Stimulated activated memory B cell treated with anti-CD40 and anti-IgM and Interleukin-4, amounts not matched to agents 10 μg/mL and 1 μg/mL and 100 μg/mL, for 72 hours (primary cell): ENCODE results near the gene PODXL2.
A peak's percentile ranks its signal among the peaks of the same experiment; 100 is the strongest.

Experiments
- ATAC-seq: fragments of 150-1000 bp; cut with Tn5 transposase; 2 replicates; pipeline ENCODE4 v1.10.0; 2021
- H3K27ac Mint-ChIP-seq: one replicate; pipeline ENCODE4 v1.8.0; 2022; ENCODE audit warnings: mild to moderate bottlenecking, mixed read lengths
- H3K27me3 Mint-ChIP-seq: one replicate; pipeline ENCODE4 v1.8.0; 2022; ENCODE audit warnings: mixed read lengths
- H3K36me3 Mint-ChIP-seq: one replicate; pipeline ENCODE4 v1.8.0; 2022; ENCODE audit warnings: mixed read lengths
- H3K4me1 Mint-ChIP-seq: one replicate; pipeline ENCODE4 v1.8.0; 2022; ENCODE audit warnings: mixed read lengths
- H3K4me3 Mint-ChIP-seq: one replicate; pipeline ENCODE4 v1.8.0; 2022; ENCODE audit warnings: mild to moderate bottlenecking, moderate library complexity, mixed read lengths
- H3K9me3 Mint-ChIP-seq: one replicate; pipeline ENCODE4 v1.8.0; 2022; ENCODE audit warnings: mixed read lengths

The PODXL2 gene

DNA sequence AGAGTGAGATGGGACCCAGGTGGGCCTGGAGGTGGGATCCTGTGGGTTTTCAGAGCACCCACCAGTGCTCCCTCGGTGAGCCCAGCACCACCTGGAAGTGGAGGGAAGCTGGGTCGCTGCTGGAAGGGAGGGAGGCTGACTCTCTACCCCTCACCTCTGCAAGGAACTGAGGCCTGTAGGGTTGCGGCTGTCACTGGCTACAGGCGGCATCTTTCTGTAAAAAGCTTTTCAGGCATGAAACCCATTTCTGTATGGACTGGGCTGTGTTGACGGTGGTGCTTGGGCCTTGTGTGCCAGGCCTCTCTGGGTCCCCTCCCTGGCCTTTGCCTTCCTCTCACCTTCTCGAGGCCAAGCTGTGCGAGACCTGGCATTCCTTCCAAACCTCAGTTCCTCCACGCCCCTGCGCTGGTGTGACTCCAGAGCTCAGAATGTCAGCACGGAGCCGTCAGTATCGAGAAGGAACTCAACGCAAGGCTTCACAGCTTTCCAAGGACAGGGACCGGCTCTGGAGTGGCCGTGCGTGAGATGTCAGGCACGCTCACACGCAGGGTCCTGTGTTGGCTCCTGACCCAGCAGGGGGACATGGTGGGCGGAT, 60.4 kb downstream of the PODXL2 start:
- Mint-ChIP-seq H3K4me3 (no peak overlapping the region), H3K27me3 (no peaks in the 10 kb centered on the region)

DNA sequence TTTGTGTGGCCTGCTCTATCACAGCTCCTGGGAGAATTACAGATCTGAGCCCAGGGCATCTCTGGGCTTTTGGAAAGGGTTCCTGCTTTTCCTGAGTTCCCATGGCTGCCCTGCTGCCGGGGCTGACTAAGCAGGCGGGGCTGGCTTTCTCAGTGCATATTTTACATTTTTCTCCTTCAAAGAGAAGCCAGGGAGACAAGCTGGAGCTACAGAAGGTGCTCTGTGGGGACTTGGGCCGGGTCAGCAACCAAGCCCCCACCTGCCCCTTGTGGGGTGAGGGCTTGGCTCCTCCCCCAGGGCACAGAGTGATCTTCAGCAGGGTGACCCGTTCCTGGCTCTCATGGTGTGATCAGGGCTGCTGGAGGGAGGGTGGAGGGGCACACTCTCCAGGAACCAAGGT, 61.1 kb downstream of the PODXL2 start:
- Mint-ChIP-seq H3K4me1 (peaks cover 29% of the 10 kb centered on the region), H3K27me3 (no peaks in the 10 kb centered on the region), H3K27ac (no peak overlapping the region), H3K36me3 (peaks cover 32% of the 10 kb centered on the region), H3K9me3 (no peaks in the 10 kb centered on the region), H3K4me3 (no peak overlapping the region)
- ATAC-seq, result no peak

More for the DNA sequence above, 60.4 kb downstream of the PODXL2 start:
- H3K36me3 Mint-ChIP-seq, result peaks cover 26% of the 10 kb centered on the region
- no peaks in the 10 kb centered on the region for H3K9me3 Mint-ChIP-seq
- ATAC-seq, result no peak
- H3K27ac Mint-ChIP-seq, result no peak overlapping the region
- H3K4me1 Mint-ChIP-seq, result peaks cover 25% of the 10 kb centered on the region

DNA sequence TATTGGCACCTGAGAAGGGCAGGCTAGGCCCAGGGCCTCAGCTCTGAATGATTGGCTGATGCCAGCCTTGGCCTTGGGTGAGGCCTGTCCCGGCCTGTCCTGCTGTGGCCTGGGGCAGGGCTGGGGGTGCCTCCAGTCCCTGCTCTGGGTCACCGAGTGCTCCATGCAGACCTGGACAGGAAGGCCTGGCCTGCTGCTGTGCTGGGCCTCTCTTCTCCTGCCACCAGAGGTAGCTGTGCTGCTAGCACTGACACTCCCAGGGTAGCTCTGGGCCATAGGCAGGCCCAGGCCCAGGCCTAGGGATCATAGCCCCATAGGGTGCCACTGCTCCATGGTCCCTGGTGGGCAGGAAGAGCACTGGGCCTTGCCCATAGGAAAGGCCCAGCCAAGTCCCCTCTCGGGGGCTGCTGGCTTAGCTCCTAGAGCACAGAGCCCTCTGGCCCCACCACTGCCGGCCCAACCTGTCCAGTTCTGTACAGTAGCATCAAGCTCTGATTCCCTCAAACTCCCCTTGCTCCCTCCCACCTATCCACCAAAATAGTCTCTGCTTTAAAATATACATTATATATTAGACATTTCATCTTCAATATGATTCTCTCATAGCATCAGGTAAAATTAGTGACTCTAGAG, 62.0 kb downstream of the PODXL2 start:
- Mint-ChIP-seq H3K27me3 (no peaks in the 10 kb centered on the region), H3K4me1 (peaks cover 31% of the 10 kb centered on the region), H3K36me3 (peaks cover 32% of the 10 kb centered on the region), H3K4me3 (no peak overlapping the region), H3K27ac (no peak overlapping the region), H3K9me3 (no peaks in the 10 kb centered on the region)
- peak; percentile 65 for ATAC-seq

DNA sequence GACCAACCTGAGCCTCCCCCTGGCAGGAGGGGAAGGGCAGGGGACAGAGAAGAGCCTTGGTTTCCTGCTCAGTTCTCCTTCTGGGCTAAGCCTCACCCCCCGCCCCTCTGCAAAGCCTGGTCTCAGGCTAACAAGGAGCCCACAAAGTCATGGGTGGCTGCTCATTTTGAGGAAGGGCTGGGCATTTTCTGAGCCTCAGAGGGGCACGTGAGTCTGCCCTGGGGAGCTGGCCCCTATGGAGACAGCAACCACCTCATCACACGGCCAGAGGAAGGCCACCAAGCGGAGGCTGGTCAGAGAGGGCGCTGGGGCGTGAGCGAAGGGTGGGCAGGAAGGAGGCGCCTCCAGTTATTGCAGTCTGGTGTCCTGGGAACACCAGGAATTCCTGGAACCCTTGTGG, 62.5 kb downstream of the PODXL2 start:
- peak; percentile 60 for ATAC-seq
- Mint-ChIP-seq H3K27me3 (no peaks in the 10 kb centered on the region), H3K9me3 (no peaks in the 10 kb centered on the region), H3K27ac (no peak overlapping the region), H3K36me3 (peaks cover 32% of the 10 kb centered on the region), H3K4me3 (no peak overlapping the region), H3K4me1 (peaks cover 36% of the 10 kb centered on the region)

DNA sequence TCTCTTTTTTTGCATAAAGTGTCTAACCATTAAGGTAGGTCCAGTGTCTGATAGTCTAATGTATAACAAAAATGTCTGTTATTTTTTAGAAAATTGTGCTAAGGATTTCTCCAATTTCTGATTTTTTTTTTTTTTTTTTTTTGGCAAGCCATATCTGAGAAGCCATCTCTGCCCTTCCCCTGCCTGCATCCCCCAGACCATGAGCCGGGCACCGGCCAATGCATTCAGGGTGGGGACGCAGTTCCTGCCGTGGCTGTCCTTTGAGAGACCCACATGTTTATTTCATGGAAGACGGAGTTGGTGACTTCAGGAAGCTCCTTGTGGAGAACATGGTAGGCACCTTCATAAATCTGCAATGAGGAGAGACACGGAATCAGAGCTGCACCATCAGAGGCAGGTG, 63.0 kb downstream of the PODXL2 start:
- Mint-ChIP-seq H3K36me3 (peaks cover 32% of the 10 kb centered on the region), H3K4me1 (peaks cover 41% of the 10 kb centered on the region), H3K4me3 (no peak overlapping the region), H3K27ac (no peak overlapping the region), H3K27me3 (no peaks in the 10 kb centered on the region), H3K9me3 (no peaks in the 10 kb centered on the region)
- ATAC-seq, result no peak

DNA sequence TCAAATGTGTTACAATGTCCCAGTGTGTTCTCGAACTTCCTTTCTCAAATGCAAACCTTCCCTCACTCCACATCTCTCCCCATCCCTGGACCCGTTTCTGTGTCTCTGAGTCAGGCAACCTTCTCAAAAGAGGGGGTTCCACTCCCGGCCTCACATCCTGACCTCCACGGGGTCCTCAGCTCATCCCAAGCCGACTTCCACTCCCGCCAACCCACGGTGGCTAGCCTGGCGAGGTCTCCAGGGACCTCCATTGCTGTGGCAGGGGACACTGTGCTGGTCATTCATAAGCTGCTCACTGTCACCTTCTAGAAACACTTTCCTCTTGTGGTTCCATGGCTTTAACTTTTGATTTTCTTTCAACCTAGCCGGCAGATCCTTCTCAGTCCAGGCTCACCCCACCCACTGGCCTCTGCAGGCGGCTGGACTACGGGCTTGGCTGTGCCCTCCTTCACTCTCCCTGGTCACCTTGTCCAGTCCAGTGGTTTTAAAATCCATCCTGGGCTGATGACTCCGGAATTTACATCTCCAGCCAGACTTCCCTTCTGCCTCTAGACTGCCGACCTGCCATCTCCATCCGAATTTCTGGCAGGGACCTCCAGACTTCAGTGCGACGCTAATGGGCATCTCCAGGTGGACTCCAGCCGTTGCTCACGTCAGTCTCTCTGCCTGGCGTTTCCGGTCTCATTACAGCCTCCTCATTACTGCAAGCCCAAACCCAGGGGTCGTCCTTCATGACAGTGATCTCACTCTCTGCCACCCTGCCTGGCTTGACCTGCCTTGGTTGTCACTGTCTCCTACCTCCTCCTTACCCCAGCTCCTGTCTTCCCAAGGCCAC, 63.7 kb downstream of the PODXL2 start:
- no peak for ATAC-seq
- peak overlapping the region; percentile 10 for H3K27ac Mint-ChIP-seq
- H3K9me3 Mint-ChIP-seq, result no peaks in the 10 kb centered on the region
- H3K4me1 Mint-ChIP-seq, result peaks cover 47% of the 10 kb centered on the region
- peaks cover 33% of the 10 kb centered on the region for H3K36me3 Mint-ChIP-seq
- no peaks in the 10 kb centered on the region for H3K27me3 Mint-ChIP-seq
- no peak overlapping the region for H3K4me3 Mint-ChIP-seq

DNA sequence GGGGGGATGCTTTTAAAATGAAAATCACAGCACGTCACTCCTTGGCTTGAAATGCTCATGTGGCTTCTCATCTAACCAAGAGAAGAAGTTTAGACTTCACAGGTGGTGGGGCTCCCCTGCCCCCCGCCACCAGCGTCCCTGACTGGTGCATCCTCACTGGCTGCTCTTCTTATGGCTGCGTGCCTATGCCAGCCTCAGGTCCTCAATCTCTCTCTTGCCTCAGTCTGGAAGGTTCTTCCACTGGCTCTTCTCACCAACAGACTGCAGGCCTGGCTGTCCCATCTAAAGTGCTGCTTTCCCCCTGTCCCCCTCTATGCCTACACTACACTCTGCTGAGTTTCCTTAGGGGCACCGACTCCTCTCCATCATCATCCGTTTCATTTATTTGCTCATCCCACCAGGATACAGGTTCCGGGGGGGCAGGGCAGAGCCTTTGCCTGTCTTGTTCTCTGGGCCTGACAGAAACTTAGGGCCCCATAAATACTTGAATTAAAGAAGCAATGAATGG, 64.4 kb downstream of the PODXL2 start:
- H3K36me3 Mint-ChIP-seq, result peaks cover 39% of the 10 kb centered on the region
- no peaks in the 10 kb centered on the region for H3K9me3 Mint-ChIP-seq
- ATAC-seq, result no peak
- peaks cover 53% of the 10 kb centered on the region for H3K4me1 Mint-ChIP-seq
- no peaks in the 10 kb centered on the region for H3K27me3 Mint-ChIP-seq
- no peak overlapping the region for H3K4me3 Mint-ChIP-seq
- H3K27ac Mint-ChIP-seq, result peak overlapping the region; percentile 10

DNA sequence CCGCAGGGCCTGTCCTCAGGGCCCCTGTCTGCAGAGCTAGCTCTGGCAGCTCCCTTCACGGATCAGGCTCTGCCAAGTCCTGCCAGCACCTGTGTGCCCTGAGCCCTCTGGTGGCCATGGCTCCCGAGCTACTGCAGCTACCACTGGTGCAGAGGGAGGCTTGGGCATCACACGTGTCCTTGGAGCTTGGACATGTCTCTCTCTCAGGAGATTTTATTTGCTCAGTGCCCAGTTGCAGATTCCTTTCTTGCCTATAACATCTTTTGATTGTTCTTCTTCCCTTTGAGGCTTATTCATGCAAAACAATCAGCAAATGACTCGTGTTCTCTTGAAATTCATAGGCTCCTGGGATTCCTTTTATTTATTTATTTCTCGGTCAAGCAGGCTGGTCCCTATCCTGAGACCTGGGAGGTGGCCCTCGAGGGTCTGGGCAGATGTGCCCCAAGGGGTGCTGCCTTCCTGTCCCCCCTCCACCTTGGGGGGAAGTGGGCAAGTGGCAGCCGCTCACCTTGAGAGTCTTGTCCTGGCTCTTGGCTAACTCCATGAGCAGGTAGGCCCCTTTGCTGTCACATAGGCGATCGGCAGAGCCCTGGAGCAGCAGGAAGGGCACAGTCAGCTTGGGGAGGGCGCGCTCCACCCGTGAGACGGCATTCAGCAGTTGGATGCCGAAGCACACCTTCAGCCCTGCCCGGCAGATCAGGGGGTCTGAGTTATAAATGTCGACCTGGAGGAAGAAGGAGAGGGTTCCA, 65.7 kb downstream of the PODXL2 start:
- H3K4me1 Mint-ChIP-seq, result peaks cover 53% of the 10 kb centered on the region
- no peak overlapping the region for H3K4me3 Mint-ChIP-seq
- peaks cover 44% of the 10 kb centered on the region for H3K36me3 Mint-ChIP-seq
- H3K27ac Mint-ChIP-seq, result no peak overlapping the region
- no peaks in the 10 kb centered on the region for H3K27me3 Mint-ChIP-seq
- ATAC-seq, result no peak
- no peaks in the 10 kb centered on the region for H3K9me3 Mint-ChIP-seq

DNA sequence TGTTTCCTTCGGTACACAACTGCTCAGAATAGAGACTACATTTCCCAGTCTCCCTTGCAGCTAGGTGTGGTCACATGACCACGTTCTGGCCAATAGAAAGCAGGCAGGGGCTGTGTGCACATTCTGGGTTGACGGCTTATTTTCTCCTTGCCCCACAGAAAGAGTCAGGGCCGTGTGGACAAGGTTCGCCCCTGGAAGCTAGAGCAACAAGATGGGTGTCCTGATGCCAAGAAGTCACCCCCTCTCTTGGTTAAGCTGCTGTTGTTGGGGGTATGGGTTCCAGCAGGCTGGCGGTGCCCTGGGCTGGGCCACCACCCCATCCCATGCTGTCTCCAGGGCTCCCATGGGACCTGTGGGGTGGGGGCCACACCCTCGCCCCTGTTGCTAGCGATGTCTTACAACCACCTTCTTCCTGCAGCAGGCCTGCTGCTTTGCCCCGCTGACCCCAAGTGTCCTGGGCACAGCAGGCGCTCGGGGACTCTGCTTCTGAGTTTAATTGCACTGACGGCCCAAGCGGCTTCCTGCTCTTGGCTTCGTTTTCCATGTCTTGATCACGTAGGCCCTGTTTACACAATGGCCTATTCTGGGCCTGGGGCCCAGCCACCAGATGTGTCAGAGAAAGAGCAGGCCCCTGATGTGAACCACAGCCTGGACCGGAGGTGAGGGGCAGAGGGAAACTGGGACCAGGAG, 68.7 kb downstream of the PODXL2 start:
- H3K36me3 Mint-ChIP-seq, result peaks cover 53% of the 10 kb centered on the region
- H3K9me3 Mint-ChIP-seq, result no peaks in the 10 kb centered on the region
- peak; percentile 87 for ATAC-seq
- H3K27ac Mint-ChIP-seq, result peak overlapping the region; percentile 73
- H3K4me3 Mint-ChIP-seq, result peak overlapping the region; percentile 42
- H3K4me1 Mint-ChIP-seq, result peaks cover 40% of the 10 kb centered on the region
- no peaks in the 10 kb centered on the region for H3K27me3 Mint-ChIP-seq

DNA sequence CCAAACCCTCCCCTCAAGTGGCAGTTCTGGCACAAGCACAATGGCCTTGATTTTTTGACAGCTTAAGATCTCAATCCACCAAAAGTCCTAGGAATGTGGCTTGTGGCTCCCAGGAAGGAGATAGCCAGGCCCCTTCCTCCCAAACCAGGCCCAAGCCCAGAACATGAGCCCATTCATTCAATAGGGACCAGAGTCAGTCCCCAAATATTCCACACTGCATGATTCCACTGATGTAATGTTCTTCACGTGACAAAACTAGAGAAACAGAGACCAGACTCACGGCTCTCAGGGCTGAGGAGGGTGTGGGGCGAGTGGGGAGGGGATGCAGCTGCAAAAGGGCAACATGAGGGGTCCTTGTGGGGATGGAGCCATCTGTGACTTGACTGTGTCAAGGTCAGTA, 69.3 kb downstream of the PODXL2 start:
- H3K36me3 Mint-ChIP-seq, result peaks cover 52% of the 10 kb centered on the region

DNA sequence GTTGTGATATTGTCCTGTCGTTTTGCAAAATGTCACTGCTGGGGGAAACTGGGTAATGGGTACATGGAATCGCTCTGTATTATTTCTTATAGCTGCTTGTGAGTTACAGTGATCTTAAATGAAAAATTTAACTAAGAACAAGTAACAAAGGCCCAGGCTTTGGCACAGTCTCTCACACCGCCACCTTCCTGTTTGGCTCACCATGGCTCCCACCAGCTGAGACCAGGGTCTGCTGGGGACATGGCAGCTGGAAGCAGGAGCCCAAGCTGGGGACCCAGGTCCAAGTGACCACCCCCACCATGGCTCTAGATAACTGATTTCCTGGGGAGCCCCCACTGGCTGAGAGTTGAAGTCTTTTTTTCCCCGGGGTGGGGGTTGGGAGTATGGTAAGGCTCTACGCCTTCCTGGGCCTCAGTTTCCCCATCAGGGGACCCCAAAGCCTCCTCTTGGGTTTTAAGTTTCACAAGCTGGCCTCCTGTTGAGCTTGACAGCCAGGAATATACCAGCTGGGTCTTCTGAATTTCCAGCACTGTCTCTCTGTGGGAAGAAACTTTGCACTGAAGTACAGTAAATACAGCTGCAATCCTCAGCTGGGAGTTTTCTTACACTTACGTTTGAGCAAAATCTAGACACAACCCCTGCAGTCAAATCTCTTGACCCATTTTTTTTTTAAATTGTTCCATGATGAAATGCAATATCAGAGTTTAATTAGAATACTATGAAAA, 69.9 kb downstream of the PODXL2 start:
- peaks cover 5% of the 10 kb centered on the region for H3K9me3 Mint-ChIP-seq
- H3K27ac Mint-ChIP-seq, result no peak overlapping the region
- peaks cover 52% of the 10 kb centered on the region for H3K36me3 Mint-ChIP-seq
- peaks cover 30% of the 10 kb centered on the region for H3K4me1 Mint-ChIP-seq
- H3K4me3 Mint-ChIP-seq, result no peak overlapping the region
- no peaks in the 10 kb centered on the region for H3K27me3 Mint-ChIP-seq
- no peak for ATAC-seq

More for the DNA sequence above, 69.3 kb downstream of the PODXL2 start:
- Mint-ChIP-seq H3K27me3 (no peaks in the 10 kb centered on the region), H3K4me1 (peaks cover 34% of the 10 kb centered on the region), H3K4me3 (no peak overlapping the region), H3K9me3 (no peaks in the 10 kb centered on the region), H3K27ac (peak overlapping the region; percentile 73)
- no peak for ATAC-seq

DNA sequence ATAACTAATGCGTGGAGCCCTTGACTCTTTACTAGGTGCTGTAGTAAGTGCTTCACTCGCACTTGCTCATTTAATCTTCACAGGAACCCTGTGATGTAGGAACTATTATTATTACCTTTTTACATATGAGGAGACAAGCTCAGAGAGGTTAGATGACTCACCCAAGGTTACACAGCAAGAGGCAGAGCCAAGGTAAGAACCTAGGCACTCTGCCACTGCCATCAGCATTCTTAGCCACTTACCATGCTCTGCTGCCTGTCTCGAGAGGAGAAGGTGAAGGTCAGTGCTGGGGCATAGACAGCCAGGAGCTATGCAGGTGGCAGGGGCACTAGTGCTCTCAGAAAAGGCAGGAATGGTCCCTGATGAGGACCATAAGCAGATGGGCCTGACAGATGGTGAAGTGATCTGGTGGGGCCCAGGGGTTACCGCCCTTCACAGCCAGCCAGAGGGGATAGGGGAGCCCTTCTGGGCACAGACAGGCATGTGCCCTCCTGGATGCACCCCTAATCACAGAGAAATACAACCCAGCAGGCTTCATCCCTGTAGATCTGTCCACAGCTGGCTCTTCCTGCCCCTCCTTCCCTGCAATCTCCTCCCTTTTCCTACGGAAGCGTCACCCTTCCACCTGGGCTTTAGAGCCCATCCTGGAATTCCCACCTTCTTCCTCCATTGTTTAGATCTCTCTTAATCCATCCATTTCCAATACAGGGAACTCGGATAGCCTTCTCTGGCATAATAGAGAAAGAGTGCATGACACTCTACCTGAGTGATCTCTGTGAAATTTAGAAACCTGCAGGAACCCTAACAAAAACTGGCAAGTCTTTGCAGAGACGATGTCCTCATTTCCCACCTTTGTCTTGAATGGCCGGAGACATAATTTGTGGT, 70.7 kb downstream of the PODXL2 start:
- H3K27me3 Mint-ChIP-seq, result no peaks in the 10 kb centered on the region
- peaks cover 31% of the 10 kb centered on the region for H3K4me1 Mint-ChIP-seq
- no peak for ATAC-seq
- no peak overlapping the region for H3K4me3 Mint-ChIP-seq
- no peak overlapping the region for H3K27ac Mint-ChIP-seq
- peaks cover 5% of the 10 kb centered on the region for H3K9me3 Mint-ChIP-seq
- H3K36me3 Mint-ChIP-seq, result peaks cover 55% of the 10 kb centered on the region

DNA sequence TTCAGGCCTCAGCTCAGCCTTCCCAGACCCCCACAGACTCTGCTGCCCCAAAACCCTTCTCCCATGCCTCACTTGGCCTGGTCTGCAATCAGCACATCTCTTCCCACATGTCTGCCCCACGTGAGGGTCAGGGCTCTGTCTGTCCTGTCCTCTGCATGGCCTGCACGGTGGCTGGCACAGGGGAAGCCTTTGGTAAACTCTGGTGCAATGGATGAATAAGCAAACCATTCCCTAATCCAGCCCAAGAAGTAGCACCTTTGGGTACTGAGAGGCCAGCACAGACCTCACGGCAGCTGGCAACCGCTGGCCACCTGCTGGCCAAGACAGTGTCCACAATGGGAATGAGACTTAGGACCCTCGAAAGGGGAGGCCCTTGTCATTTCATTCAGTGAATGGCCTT, 71.4 kb downstream of the PODXL2 start:
- H3K4me1 Mint-ChIP-seq, result peaks cover 30% of the 10 kb centered on the region
- ATAC-seq, result no peak
- peaks cover 8% of the 10 kb centered on the region for H3K9me3 Mint-ChIP-seq
- no peak overlapping the region for H3K27ac Mint-ChIP-seq
- no peak overlapping the region for H3K4me3 Mint-ChIP-seq
- H3K27me3 Mint-ChIP-seq, result no peaks in the 10 kb centered on the region
- peaks cover 59% of the 10 kb centered on the region for H3K36me3 Mint-ChIP-seq
